ENCODE measurements around the gene TMEM190. TPM values are rescaled to one million over a fixed set of nuclear protein-coding genes. Genes with fewer than 3 reads are reported as not detected.

TMEM190 gene
- total RNA-seq, 1 donor from 2014 or later: 2.2 TPM

DNA sequence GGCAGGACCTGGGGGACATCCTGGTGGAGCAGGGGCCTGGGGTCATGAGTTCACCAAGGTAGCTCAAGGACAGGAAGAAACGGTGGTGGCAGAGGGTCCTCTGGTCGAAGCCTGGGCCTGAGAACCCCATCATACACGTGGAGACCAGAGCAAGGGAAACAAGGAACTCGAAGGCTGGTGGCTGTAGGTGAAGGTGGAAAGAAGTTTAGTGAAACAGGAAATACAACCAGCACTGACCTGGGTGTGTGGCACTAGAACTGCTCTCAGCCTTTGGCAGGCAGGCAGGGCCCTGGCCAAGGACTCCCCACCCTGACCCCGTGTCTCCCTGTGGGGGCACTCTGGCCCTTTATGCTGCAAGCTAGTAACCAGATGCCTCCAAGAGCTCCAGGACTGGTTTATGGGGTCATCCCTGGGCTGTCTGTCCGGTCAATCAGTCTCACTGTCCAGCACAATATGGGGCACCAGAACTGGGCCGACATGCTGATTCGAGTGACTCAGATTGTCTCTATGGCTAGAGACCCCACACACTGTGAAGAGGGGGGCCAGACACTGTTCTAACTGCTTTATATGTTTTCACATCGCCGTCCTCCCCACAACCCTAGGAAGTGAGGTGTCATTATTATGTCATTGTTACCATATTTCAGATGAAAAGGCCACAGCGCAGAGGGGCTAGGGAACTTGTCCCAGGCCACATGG lies 25.9 kb upstream of the TMEM190 start:
- no peak overlapping the region for H3K27ac Mint-ChIP-seq
- no peaks in the 10 kb centered on the region for H3K9me3 Mint-ChIP-seq
- H3K4me1 Mint-ChIP-seq: peaks cover 31% of the 10 kb centered on the region
- no peak for DNase-seq (ENCODE audit: low spot score in 2 of 2, unreplicated experiment in 2 of 2)
- H3K27me3 Mint-ChIP-seq (ENCODE audit: low read depth): peaks cover 42% of the 10 kb centered on the region
- H3K4me3 Mint-ChIP-seq: no peak overlapping the region
- H3K36me3 Mint-ChIP-seq: no peaks in the 10 kb centered on the region
- TF ChIP-seq, protein P1, sequence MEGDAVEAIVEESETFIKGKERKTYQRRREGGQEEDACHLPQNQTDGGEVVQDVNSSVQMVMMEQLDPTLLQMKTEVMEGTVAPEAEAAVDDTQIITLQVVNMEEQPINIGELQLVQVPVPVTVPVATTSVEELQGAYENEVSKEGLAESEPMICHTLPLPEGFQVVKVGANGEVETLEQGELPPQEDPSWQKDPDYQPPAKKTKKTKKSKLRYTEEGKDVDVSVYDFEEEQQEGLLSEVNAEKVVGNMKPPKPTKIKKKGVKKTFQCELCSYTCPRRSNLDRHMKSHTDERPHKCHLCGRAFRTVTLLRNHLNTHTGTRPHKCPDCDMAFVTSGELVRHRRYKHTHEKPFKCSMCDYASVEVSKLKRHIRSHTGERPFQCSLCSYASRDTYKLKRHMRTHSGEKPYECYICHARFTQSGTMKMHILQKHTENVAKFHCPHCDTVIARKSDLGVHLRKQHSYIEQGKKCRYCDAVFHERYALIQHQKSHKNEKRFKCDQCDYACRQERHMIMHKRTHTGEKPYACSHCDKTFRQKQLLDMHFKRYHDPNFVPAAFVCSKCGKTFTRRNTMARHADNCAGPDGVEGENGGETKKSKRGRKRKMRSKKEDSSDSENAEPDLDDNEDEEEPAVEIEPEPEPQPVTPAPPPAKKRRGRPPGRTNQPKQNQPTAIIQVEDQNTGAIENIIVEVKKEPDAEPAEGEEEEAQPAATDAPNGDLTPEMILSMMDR (IDR thresholded peaks at IDR 0.05; ENCODE audit: unreplicated experiment): no peak

DNA sequence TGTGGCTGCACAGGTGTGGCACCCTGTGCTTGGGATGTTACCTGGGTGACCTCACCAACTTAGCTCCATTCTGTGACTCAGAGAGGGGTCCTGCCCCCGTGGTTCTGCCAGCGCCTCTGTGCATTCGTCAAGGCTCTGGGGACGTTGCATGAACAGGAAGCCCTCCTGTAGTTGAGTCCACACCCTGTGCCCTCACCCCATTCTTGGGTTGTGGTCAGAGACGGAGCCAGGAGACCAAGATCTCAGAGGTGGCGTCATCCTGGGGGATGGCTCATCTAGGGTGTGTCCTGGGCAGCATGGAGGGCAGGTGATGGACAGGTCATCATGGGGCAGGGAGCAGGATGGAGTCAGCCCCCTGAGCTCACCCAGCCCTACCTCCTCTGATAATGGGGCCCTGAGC lies 24.6 kb upstream of the TMEM190 start:
- TF ChIP-seq, protein P1 (IDR thresholded peaks at IDR 0.05; ENCODE audit: unreplicated experiment): no peak
- Mint-ChIP-seq H3K27ac (no peak overlapping the region), H3K27me3 (ENCODE audit: low read depth) (peaks cover 55% of the 10 kb centered on the region), H3K4me3 (no peak overlapping the region), H3K9me3 (no peaks in the 10 kb centered on the region), H3K4me1 (peaks cover 31% of the 10 kb centered on the region), H3K36me3 (no peaks in the 10 kb centered on the region)
- no peak for DNase-seq (ENCODE audit: low spot score in 2 of 2, unreplicated experiment in 2 of 2)

DNA sequence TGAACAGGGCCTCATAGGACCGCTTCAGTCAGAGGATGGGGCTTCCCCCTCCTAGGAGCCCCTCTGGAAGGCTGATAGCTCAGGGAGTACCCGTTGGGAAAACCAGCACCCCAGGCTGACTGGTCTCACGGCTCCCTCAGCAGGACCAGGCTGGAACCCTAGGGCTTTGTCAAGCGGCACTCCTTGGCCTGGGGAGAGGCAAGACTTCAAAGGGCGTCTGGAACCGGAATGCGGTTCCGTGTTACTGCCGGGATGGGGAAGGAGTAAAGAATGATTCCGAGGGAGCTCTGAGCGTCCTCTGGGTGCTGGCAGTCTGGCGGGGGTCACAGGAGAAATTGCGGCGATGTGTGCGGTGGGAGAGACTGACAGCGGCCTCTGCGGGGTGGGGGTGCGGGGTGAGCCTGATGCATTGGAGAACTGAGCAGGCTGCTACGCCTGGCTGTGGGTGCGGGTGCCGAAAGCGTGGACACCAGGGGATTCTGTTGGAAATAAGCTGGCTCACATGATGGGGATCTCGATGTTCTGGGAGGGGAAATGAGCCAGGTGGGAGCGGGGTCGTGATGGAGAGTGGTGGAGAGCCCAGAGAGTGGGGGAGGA lies 24.0 kb upstream of the TMEM190 start:
- H3K9me3 Mint-ChIP-seq: no peaks in the 10 kb centered on the region

DNA sequence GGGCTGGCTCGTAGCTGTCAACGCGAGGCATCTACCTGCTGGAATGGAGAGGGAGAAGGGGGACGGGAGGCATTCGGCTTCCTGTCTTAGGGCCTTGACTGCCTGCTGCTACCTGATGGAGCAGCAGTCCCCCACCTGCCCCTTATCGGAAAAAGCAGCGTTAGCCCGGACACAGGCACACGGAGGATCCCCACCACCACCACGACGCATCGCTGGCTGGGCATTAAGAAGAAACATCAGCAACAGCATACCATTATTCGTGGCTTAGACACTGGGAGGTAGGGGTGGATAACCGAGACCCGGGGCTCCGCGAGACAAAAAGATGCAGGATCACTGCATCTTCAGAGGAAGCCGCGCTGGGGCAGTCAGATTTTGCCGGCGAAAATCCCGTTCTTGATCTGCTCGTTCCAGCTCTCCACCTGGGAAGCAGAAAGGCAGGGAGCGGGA lies 23.2 kb upstream of the TMEM190 start:
- peaks cover 24% of the 10 kb centered on the region for H3K4me1 Mint-ChIP-seq
- DNase-seq (ENCODE audit: low spot score in 2 of 2, unreplicated experiment in 2 of 2): no peak
- H3K27ac Mint-ChIP-seq: no peak overlapping the region
- H3K27me3 Mint-ChIP-seq (ENCODE audit: low read depth): peaks cover 65% of the 10 kb centered on the region
- H3K36me3 Mint-ChIP-seq: no peaks in the 10 kb centered on the region
- TF ChIP-seq, protein P1 (IDR thresholded peaks at IDR 0.05; ENCODE audit: unreplicated experiment): no peak
- H3K4me3 Mint-ChIP-seq: peak overlapping the region; percentile 65
- H3K9me3 Mint-ChIP-seq: no peaks in the 10 kb centered on the region

More for the DNA sequence above, 24.0 kb upstream of the TMEM190 start:
- Mint-ChIP-seq H3K27me3 (ENCODE audit: low read depth) (peaks cover 60% of the 10 kb centered on the region), H3K4me3 (peak overlapping the region; percentile 65), H3K27ac (no peak overlapping the region), H3K4me1 (peaks cover 31% of the 10 kb centered on the region), H3K36me3 (no peaks in the 10 kb centered on the region)
- TF ChIP-seq, protein P1 (IDR thresholded peaks at IDR 0.05; ENCODE audit: unreplicated experiment): no peak
- DNase-seq (ENCODE audit: low spot score in 2 of 2, unreplicated experiment in 2 of 2): no peak

DNA sequence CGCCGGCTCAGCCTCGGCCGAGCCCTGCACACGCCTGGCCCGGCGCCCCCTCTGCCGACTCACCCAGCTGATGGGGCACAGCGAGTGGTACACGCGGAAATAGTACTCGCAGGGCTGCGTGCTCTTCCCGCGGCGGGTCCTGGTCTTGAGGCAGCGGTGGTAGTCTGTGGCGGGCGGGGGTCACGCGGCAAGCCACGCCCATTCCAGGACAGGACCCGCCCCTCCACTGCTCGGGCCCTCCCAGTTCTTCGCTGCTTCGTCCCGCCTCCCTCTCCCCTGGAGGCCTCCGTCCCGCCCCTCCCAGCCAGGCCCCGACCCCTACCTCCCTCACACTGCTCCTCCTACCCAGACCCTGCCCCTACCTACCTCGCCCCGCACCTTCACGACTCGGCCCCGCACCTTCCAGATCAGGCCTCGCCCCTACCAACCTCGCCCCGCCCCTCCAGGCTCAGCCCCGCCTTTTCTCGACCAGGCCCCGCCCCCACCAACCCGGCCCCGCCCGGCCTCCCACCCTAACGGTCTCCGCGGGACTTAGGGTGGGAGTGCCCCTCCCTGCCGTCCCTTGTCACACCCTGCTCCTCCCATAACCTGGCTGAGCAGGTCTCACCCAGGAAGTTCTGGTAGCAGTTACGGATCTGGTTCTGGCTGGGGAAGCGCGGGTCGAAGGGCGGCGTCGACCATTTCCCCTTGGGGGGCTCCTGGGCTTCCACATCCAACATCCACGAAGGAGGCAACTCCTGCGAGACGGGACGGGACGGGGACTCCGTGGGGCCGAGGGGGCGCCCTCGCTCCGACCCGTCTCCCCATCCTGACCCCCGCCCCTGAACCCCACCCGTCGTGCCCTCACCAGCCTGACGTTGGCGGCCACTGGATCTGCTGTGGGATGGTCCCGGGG lies 22.6 kb upstream of the TMEM190 start:
- Mint-ChIP-seq H3K27ac (no peak overlapping the region), H3K4me3 (peak overlapping the region; percentile 65), H3K36me3 (no peaks in the 10 kb centered on the region), H3K9me3 (no peaks in the 10 kb centered on the region), H3K4me1 (peaks cover 21% of the 10 kb centered on the region), H3K27me3 (ENCODE audit: low read depth) (peaks cover 68% of the 10 kb centered on the region)
- TF ChIP-seq, protein P1 (IDR thresholded peaks at IDR 0.05; ENCODE audit: unreplicated experiment): no peak
- peak in 1 of 2 experiments; percentile 80 for DNase-seq (ENCODE audit: low spot score in 2 of 2, unreplicated experiment in 2 of 2)
